ENCODE data around the gene TANC1. TPM values are rescaled to one million over a fixed set of nuclear protein-coding genes. Genes with fewer than 3 reads are reported as not detected.

Gene TANC1
- total RNA-seq, 1 experiment from 2014 or later, result 12.4 TPM

GRCh38 chr2:159157361-159158209, 189.1 kb downstream of the TANC1 start:
- DNase-seq (ENCODE audit: low read depth), result no peak

- no peak for DNase-seq (ENCODE audit: low read depth)
These were observed 192.0 kb downstream of the TANC1 start for GRCh38 chr2:159160412-159160811.

GRCh38 chr2:159160954-159161353, 192.5 kb downstream of the TANC1 start:
- DNase-seq (ENCODE audit: low read depth), result no peak

- DNase-seq (ENCODE audit: low read depth), result peak; percentile 3
These were observed 195.5 kb downstream of the TANC1 start for GRCh38 chr2:159163930-159164329.

GRCh38 chr2:159164457-159164911, 196.0 kb downstream of the TANC1 start:
- DNase-seq (ENCODE audit: low read depth), result no peak

GRCh38 chr2:159165048-159165447, 196.6 kb downstream of the TANC1 start:
- DNase-seq (ENCODE audit: low read depth), result no peak

GRCh38 chr2:159168707-159169106, 200.3 kb downstream of the TANC1 start:
- peak; percentile 26 for DNase-seq (ENCODE audit: low read depth)

- no peak for DNase-seq (ENCODE audit: low read depth)
These were observed 200.7 kb downstream of the TANC1 start for GRCh38 chr2:159169187-159169586.

- no peak for DNase-seq (ENCODE audit: low read depth)
These were observed 204.0 kb downstream of the TANC1 start for GRCh38 chr2:159172403-159172802.

GRCh38 chr2:159174759-159175158, 206.3 kb downstream of the TANC1 start:
- DNase-seq (ENCODE audit: low read depth), result no peak

GRCh38 chr2:159175182-159175581, 206.7 kb downstream of the TANC1 start:
- DNase-seq (ENCODE audit: low read depth), result no peak

GRCh38 chr2:159175927-159176326, 207.5 kb downstream of the TANC1 start:
- DNase-seq (ENCODE audit: low read depth), result no peak

GRCh38 chr2:159176555-159176954, 208.1 kb downstream of the TANC1 start:
- no peak for DNase-seq (ENCODE audit: low read depth)

GRCh38 chr2:159177357-159177756, 208.9 kb downstream of the TANC1 start:
- DNase-seq (ENCODE audit: low read depth), result no peak

- DNase-seq (ENCODE audit: low read depth), result no peak
These were observed 209.5 kb downstream of the TANC1 start for GRCh38 chr2:159177957-159178356.

GRCh38 chr2:159179096-159179495, 210.7 kb downstream of the TANC1 start:
- DNase-seq (ENCODE audit: low read depth), result no peak

GRCh38 chr2:159179696-159180095, 211.3 kb downstream of the TANC1 start:
- DNase-seq (ENCODE audit: low read depth), result no peak

GRCh38 chr2:159183346-159183745, 214.9 kb downstream of the TANC1 start:
- no peak for DNase-seq (ENCODE audit: low read depth)

- peak; percentile 35 for DNase-seq (ENCODE audit: low read depth)
These were observed 217.1 kb downstream of the TANC1 start for GRCh38 chr2:159185401-159186130.

- DNase-seq (ENCODE audit: low read depth), result no peak
These were observed 218.0 kb downstream of the TANC1 start for GRCh38 chr2:159186462-159186861.

GRCh38 chr2:159187106-159187505, 218.7 kb downstream of the TANC1 start:
- no peak for DNase-seq (ENCODE audit: low read depth)

GRCh38 chr2:159188449-159188848, 220.0 kb downstream of the TANC1 start:
- DNase-seq (ENCODE audit: low read depth), result no peak

Data from LHCN-M2 (cell line).